ENCODE results near the gene TACC3. TPM values are rescaled to one million over a fixed set of nuclear protein-coding genes. Genes with fewer than 3 reads are reported as not detected.

The TACC3 gene
- total RNA-seq, 2 experiments from 2014 or later, result 139 to 144 TPM

GRCh38 chr4:1693131-1693896, 28.0 kb upstream of the TACC3 start:
- ChIA-PET POLR2A (interaction anchor here (0.7 to 3.2 kb wide), 6 partner anchors 10 to 37 kb away, joined by 3 to 14 read pairs (median 4); partner anchors contain the start of gene SLBP), CTCF (interaction anchor here (0.5 to 4.6 kb wide), 11 partner anchors 9 to 381 kb away, joined by 3 to 37 read pairs (median 9); partner anchors contain the start of genes SLBP, TACC3 and TMEM129)

- ChIA-PET CTCF (interaction anchor here (1.1 to 4.6 kb wide), 2 partner anchors 26 to 34 kb away, joined by 3 to 37 read pairs; partner anchors contain the start of genes TACC3 and TMEM129), POLR2A (interaction anchor here (0.7 kb wide), 1 partner anchor 12 kb away, joined by 5 read pairs; no protein-coding TSS in a partner anchor)
Measured at GRCh38 chr4:1695913-1696312, 25.4 kb upstream of the TACC3 start.

- POLR2A ChIA-PET, result interaction anchor here (0.6 kb wide), 1 partner anchor 703 kb away, joined by 3 read pairs; no protein-coding TSS in a partner anchor
- CTCF ChIA-PET, result interaction anchor here (1.8 kb wide), 1 partner anchor 8 kb away, joined by 9 read pairs; no protein-coding TSS in a partner anchor
Measured at GRCh38 chr4:1701671-1702070, 19.6 kb upstream of the TACC3 start.

DNA sequence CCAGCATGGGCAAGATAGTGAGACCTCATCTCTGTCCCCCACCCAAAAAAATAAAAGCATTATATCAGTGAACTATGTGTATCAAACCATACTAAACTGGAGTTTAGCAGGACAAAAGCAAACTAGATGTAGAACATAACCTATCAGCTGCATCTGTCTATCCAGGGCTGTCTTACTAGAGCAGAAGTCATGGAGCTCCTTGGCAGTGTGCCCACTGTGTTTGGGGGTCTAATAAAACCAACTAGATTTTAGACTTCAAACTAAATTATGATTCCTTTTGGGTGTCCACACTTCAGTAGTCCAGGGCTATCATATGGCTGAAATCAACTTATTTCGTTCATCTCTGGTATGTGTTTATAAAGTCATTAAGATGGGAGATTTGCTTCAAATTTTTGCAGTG, 17.5 kb upstream of the TACC3 start:
- POLR2A ChIA-PET, result no interaction called here
- CTCF ChIA-PET, result interaction anchor here (0.6 to 1.8 kb wide), 3 partner anchors 15 to 300 kb away, joined by 3 to 6 read pairs (median 5); no protein-coding TSS in a partner anchor

DNA sequence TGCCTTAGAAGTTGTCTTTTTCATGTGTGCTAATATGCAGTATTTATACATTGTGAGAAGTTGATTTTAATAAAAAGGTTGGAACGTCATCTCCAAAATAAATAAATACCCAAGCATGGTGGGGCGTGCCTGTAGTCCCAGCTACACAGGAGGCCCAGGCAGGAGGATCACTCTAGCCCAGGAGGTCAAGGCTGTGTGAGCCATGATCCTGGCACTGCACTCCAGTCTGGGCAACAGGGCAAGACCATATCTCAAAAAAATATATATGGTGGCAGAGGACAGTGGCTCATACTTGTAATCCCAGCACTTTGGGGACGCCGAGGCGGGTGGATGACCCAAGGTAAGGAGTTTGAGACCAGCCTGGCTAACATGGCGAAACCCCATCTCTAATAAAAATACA, 15.6 kb upstream of the TACC3 start:
- POLR2A ChIA-PET, result no interaction called here
- CTCF ChIA-PET, result interaction anchor here (1.5 kb wide), 2 partner anchors 13 to 41 kb away, joined by 3 to 5 read pairs; no protein-coding TSS in a partner anchor

DNA sequence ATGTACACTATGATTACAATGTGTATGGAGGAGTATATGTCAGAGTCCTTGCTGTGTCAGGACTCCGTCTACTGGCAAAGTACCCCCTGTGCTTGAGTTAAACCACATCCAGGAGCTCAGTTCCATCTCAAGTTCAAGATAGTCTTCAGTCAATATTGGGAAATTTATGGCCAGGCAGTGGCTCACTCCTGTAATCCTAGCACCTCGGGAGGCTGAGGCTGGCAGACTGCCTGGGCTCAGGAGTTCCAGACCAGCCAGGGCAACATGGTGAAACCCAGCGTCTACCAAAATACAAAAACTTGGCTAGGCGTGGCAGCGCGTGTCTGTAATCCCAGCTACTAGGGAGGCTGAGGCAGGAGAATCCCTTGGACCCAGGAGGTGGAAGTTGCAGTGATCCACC, 15.0 kb upstream of the TACC3 start:
- CTCF ChIA-PET, result interaction anchor here (1.5 kb wide), 2 partner anchors 13 to 41 kb away, joined by 3 to 5 read pairs; no protein-coding TSS in a partner anchor
- POLR2A ChIA-PET, result no interaction called here

GRCh38 chr4:1708581-1708980, 12.7 kb upstream of the TACC3 start:
- POLR2A ChIA-PET, result interaction anchor here (0.5 to 1.3 kb wide), 3 partner anchors 13 to 41 kb away, joined by 3 to 5 read pairs (median 3); no protein-coding TSS in a partner anchor
- CTCF ChIA-PET, result interaction anchor here (0.7 to 3.7 kb wide), 5 partner anchors 8 to 66 kb away, joined by 3 to 22 read pairs (median 3); no protein-coding TSS in a partner anchor

- ChIA-PET POLR2A (no interaction called here), CTCF (interaction anchor here (1.2 to 3.4 kb wide), 3 partner anchors 10 to 20 kb away, joined by 4 to 24 read pairs (median 4); partner anchors contain the start of genes TACC3 and TMEM129)
Measured at GRCh38 chr4:1711055-1711570, 10.2 kb upstream of the TACC3 start.

DNA sequence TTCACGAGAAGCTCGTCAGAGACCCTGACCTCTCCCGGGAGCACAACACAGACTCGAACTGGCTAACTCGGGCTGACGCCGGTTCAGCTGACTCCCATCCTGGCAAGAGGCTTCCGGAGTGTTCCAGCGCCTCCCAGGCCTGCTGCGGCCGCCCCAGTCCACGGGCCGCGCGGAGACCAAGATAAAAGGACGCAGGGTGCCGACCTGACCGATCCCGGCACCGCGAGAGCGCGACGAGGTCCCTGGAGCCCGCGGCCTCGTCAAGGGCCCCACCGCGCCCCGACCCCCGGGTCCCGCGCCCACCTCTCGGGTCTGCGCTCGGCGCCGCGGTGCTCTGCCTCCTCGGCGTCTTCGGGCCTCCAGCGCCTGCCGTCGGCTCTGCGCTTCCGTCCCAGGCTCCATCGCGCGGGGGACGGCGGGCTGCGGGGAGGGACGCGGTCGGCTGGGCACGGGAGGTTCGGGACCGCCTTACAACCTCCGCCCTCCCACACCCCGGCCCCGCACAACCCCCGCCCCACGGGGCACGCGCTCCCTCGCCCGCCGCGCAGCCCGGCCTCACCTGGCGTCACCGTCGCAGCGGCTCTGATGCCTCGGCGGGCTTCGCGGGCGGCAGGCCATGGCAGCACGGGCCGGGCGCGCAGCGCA, 9.6 kb upstream of the TACC3 start:
- ChIA-PET CTCF (interaction anchor here (0.6 to 3.4 kb wide), 5 partner anchors 9 to 29 kb away, joined by 3 to 24 read pairs (median 4); partner anchors contain the start of genes TACC3 and TMEM129), POLR2A (interaction anchor here (1.0 to 2.1 kb wide), 4 partner anchors 9 to 19 kb away, joined by 4 to 14 read pairs (median 8); partner anchors contain the start of genes TACC3 and TMEM129)

- POLR2A ChIA-PET, result interaction anchor here (0.7 to 2.1 kb wide), 7 partner anchors 8 to 27 kb away, joined by 3 to 14 read pairs (median 4); partner anchors contain the start of genes TACC3 and TMEM129
- CTCF ChIA-PET, result interaction anchor here (0.6 to 3.4 kb wide), 5 partner anchors 9 to 30 kb away, joined by 3 to 24 read pairs (median 4); partner anchors contain the start of genes TACC3 and TMEM129
Measured at GRCh38 chr4:1712216-1713002, 8.9 kb upstream of the TACC3 start, which contains the start of gene SLBP. SLBP (minus strand) TSS chr4:1712319; CDS start chr4:1712188, 131 bp downstream.

DNA sequence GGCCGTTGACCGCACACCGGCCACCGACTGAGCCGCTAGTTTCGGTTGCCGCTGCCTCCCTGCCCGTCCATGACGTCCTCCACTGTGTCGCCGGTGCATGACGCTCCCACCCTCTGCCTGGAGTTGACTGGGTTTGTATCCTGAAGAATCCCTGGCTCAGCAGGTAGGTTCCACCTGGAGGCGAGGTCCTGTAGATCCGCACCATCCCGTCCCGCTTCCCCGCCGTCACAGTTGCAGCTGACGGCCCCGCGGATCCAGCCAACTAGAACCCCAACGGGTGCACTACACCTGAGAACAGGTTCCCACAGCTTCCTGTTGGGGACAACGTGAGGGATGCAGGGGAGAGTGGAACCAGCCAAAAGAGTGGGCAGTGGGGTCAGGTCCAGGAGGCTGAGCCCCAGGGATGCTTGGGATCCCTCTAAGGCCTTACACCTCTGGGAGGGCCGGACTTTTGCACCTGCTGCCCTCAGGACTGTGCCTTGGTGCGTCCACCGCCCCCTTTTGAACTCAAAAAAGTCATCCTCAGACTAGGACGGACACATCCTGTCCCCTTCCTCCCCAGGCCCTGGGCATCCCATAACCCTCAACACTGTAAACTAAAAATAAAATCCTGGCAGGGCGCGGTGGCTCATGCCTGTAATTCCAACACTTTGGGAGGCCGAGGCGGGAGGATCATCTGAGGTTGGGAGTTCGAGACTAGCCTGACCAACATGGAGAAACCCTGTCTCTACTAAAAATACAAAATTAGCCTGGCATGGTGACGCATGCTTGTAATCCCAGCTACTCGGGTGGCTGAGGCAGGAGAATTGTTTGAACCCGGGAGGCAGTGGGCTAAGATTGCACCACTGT, 8.1 kb upstream of the TACC3 start:
- ChIA-PET POLR2A (interaction anchor here (1.0 to 2.1 kb wide), 4 partner anchors 7 to 28 kb away, joined by 3 to 14 read pairs (median 7); partner anchors contain the start of genes TACC3 and TMEM129), CTCF (interaction anchor here (1.0 to 3.4 kb wide), 3 partner anchors 11 to 25 kb away, joined by 3 to 24 read pairs (median 18); no protein-coding TSS in a partner anchor)

DNA sequence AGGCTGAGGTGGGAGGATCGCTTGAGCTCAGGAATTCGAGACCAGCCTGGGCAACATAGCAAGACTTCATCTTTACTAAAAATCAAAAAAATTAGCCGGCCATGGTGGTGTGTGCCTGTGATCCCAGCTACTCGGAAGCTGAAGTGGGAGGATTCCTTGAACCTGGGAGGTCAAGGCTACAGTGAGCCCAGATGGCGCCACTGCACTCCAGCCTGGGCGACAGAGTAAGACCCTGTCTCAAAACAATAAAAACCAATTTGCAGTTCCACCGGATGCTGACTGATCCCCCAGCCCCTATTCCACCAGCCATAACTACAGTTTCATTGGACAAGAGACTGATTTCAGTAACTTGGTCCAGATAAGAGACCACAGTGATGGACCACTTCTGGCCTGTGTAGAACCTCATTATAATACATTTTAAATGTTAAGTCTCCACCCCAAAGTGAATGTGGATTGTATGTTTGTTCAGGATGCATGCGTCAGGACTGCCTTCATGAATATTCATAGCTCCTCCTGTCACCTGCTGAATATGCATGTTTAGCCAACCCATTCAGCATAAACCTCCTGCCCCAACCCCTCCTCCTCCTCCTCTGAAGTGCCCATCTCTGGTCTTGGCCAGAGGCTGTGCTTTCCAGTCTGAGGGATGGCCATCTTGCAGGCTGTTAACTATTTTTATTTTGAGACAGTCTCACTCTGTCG, 6.9 kb upstream of the TACC3 start:
- POLR2A ChIA-PET, result no interaction called here
- CTCF ChIA-PET, result interaction anchor here (3.3 to 3.4 kb wide), 2 partner anchors 10 to 21 kb away, joined by 18 to 24 read pairs; no protein-coding TSS in a partner anchor

DNA sequence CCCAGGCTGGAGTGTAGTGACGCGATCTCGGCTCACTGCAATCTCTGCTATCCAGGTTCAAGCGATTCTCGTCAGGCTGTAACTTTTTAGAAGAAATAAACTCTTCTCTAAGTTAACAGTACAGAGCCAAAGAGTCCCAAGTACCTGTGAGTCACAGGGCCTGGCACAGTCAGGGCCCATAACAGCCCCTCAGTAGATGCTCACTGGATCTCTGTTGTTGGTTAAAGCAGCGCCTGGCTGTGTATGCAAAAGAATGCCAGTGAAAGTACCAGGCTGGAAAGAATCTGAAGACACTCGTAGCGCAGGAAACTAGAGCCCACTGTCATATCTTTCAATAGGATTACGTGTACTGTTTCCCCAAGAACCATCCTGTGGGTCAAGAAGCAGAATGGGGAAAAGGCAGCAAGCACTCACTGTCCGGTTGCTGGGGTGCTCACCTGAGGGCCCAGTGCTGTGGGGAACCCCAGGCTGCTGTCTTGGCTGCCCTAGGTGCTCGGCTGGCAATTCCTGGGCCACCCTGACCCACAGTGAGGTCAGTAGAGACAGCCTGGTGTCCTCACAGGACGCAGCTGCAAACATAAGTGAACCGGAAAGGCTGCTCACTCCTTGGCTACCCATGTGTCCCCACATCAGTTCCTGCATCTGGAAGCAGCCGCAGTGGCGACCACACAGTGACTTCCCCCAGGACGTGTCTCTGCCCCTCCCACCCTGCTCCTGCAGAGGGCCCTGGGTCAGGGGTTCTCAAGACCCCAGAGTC, 6.1 kb upstream of the TACC3 start:
- ChIA-PET POLR2A (no interaction called here), CTCF (interaction anchor here (3.3 kb wide), 1 partner anchor 22 kb away, joined by 18 read pairs; no protein-coding TSS in a partner anchor)

GRCh38 chr4:1716065-1716945, 5.0 kb upstream of the TACC3 start:
- POLR2A ChIA-PET, result no interaction called here
- CTCF ChIA-PET, result no interaction called here

Data from activated CD8-positive, alpha-beta memory T cell treated with anti-CD3 and anti-CD28 coated beads for 36 hours (primary cell).